Gastrocnemius medialis (tissue), 4 donors: ENCODE results near the gene ATXN7L1. TPM values are rescaled to one million over a fixed set of nuclear protein-coding genes. Genes with fewer than 3 reads are reported as not detected.

ENCODE experiments used
- ATAC-seq, 2 donors: fragments of 150-250 bp; one replicate each; pipeline ENCODE4 v1.9.1; 2016
- DNase-seq, 2 donors: peaks; one replicate each; pipeline ENCODE4 v3.0.0-alpha.2; 2019
- H3K27ac ChIP-seq, 4 donors: fragments of 200-600 bp; sonication (generic); 1 replicate in 1 of 4; 2 replicates in 3 of 4; pipeline ENCODE4 v1.5.1; 2016 to 2018; ENCODE audit warnings: mild to moderate bottlenecking in 2 of 4, moderate library complexity in 1 of 4
- H3K27me3 ChIP-seq, 3 donors: fragments of 200-600 bp; sonication (generic) in 2 of 3; 1 replicate in 1 of 3; 2 replicates in 2 of 3; pipeline versions ENCODE4 v1.5.1 to v1.6.0; 2016 to 2019; ENCODE audit warnings: mild to moderate bottlenecking in 1 of 3, moderate library complexity in 1 of 3
- H3K36me3 ChIP-seq, 2 donors: fragments of 200-600 bp; sonication (generic) in 1 of 2; one replicate each; pipeline ENCODE4 v1.5.1; 2017 to 2018
- H3K4me1 ChIP-seq, 2 donors: fragments of 200-600 bp; sonication (generic) in 1 of 2; one replicate each; pipeline ENCODE4 v1.5.1; 2016 to 2017; ENCODE audit warnings: mild to moderate bottlenecking in 2 of 2
- H3K4me3 ChIP-seq, 4 donors: fragments of 200-600 bp; sonication (generic) in 3 of 4; 1 replicate in 1 of 4; 2 replicates in 3 of 4; pipeline ENCODE4 v1.5.1; 2016 to 2019; ENCODE audit warnings: mild to moderate bottlenecking in 2 of 4
- H3K9me3 ChIP-seq, 3 donors: fragments of 200-600 bp; sonication (generic) in 2 of 3; 1 replicate in 1 of 3; 2 replicates in 2 of 3; pipeline ENCODE4 v1.5.1; 2016 to 2019
- POLR2A ChIP-seq, 2 donors: fragments of 450-650 bp; IDR thresholded peaks; one replicate each; pipeline ENCODE4 v1.6.1; 2017; ENCODE audit warnings: antibody characterized with exemption in 2 of 2, mild to moderate bottlenecking in 2 of 2, moderate library complexity in 2 of 2
- in situ Hi-C, 4 donors: fragments of 200-750 bp; cut with MboI; loops; one replicate each; pipeline versions ENCODE4 v1.15.0 to v1.8.0; 2017; ENCODE audit warnings: low sequenced_read_pairs in 4 of 4
- intact Hi-C: fragments of 100-400 bp; cut with DNase I; formaldehyde crosslinking; loops from one replicate; pipeline ENCODE4 v1.15.1; 2023; ENCODE audit warnings: low total_unique reads
- total RNA-seq, 4 donors: library from RNA; depleted of rRNA; stranded (reverse); fragments of >200 nt; gene quantifications; one replicate each; pipeline versions ENCODE4 v1.1.0 to v1.2.3, GENCODE V29; 2016
- TF ChIP-seq, protein P1 (sequence below), 5 experiments: fragments of 450-650 bp in 3 of 5; fragments of 200-600 bp in 2 of 5; sonication (generic) in 2 of 5; IDR thresholded peaks in 4 of 5; conservative IDR thresholded peaks in 1 of 5; 1 replicate in 4 of 5; 2 replicates in 1 of 5; pipeline ENCODE4 v1.5.1; 2016 to 2019; ENCODE audit warnings: antibody characterized with exemption in 5 of 5, mild to moderate bottlenecking in 3 of 5, moderate library complexity in 3 of 5

Gene ATXN7L1
- total RNA-seq, 4 donors from 2014 or later: 1.6 to 6.6 (median 4.8) TPM

DNA sequence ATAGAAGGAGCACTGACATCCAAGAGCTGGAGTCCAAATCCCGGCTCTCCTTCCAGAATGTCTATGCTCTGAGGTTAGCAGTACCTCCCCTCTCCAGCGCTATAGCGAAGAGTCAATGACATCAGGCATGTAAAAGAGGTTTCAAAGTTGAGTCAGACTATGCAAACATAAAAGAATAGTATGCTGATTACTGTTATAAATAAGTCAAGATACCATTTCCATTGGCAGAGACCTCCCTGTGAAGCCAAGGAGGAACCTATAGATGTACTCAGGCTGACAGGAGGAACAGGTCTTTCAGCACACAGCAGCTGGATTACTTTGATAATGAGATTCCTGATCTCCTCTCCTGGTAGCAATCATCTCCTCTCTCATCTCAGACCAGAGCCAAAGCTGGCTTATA lies 191.2 kb downstream of the ATXN7L1 start:
- ATAC-seq (no peak), DNase-seq (no peak)
- Histone ChIP-seq H3K4me3 (no peak overlapping the region), H3K27ac (no peak overlapping the region), H3K36me3 (no peaks in the 10 kb centered on the region), H3K9me3 (no peaks in the 10 kb centered on the region), H3K27me3 (no peaks in the 10 kb centered on the region), H3K4me1 (peaks cover 4 to 11% of the 10 kb centered on the region in 2 donors)
- in situ Hi-C loops (no loop called here), intact Hi-C loops (no loop called here)
- TF ChIP-seq, protein P1, sequence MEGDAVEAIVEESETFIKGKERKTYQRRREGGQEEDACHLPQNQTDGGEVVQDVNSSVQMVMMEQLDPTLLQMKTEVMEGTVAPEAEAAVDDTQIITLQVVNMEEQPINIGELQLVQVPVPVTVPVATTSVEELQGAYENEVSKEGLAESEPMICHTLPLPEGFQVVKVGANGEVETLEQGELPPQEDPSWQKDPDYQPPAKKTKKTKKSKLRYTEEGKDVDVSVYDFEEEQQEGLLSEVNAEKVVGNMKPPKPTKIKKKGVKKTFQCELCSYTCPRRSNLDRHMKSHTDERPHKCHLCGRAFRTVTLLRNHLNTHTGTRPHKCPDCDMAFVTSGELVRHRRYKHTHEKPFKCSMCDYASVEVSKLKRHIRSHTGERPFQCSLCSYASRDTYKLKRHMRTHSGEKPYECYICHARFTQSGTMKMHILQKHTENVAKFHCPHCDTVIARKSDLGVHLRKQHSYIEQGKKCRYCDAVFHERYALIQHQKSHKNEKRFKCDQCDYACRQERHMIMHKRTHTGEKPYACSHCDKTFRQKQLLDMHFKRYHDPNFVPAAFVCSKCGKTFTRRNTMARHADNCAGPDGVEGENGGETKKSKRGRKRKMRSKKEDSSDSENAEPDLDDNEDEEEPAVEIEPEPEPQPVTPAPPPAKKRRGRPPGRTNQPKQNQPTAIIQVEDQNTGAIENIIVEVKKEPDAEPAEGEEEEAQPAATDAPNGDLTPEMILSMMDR (IDR thresholded peaks at IDR 0.05 in 4 of 5, conservative IDR thresholded peaks at IDR 0.05 in 1 of 5): no peak
- no peak for TF ChIP-seq POLR2A (IDR thresholded peaks at IDR 0.05)

DNA sequence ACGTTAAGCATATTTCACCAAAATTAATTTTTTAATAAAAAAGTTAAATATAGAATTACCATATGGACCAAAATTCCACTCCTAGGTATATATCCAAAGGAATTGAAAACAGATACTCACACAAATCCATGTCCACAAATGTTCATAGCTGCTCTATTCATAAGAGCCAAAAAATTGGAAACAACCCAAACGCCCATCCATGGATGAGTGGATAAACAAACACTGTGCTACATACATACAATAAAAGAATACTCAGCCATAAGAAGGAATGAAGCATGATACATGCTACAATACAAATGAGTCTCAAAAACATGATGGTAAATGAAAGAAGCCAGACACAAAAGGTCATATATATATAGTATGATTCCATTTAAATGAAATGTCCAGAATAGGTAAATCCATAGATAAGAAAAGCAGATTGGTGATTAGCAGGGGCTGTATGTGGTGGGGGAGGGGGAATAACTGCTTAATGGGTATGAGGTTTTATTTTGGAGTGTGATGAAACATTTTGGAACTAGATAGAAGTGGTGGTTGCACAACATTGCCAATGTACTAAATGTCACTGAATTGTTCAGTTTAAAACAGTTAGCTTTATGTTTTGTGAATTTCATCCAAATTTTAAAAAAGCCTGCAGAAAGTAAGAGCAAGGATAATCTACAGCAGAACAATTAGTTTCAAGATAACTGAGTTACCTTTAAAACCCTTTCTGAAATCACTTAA lies 193.9 kb downstream of the ATXN7L1 start:
- H3K9me3 ChIP-seq: no peaks in the 10 kb centered on the region
- DNase-seq: no peak
- no peaks in the 10 kb centered on the region for H3K27me3 ChIP-seq
- H3K4me3 ChIP-seq: no peak overlapping the region
- TF ChIP-seq POLR2A (IDR thresholded peaks at IDR 0.05): no peak
- TF ChIP-seq, protein P1 (IDR thresholded peaks at IDR 0.05 in 4 of 5, conservative IDR thresholded peaks at IDR 0.05 in 1 of 5): no peak
- H3K36me3 ChIP-seq: no peaks in the 10 kb centered on the region
- intact Hi-C loops (no loop called here), in situ Hi-C loops (no loop called here)
- peaks cover 23 to 38% of the 10 kb centered on the region in 2 donors for H3K4me1 ChIP-seq
- H3K27ac ChIP-seq: no peak overlapping the region
- ATAC-seq: no peak

DNA sequence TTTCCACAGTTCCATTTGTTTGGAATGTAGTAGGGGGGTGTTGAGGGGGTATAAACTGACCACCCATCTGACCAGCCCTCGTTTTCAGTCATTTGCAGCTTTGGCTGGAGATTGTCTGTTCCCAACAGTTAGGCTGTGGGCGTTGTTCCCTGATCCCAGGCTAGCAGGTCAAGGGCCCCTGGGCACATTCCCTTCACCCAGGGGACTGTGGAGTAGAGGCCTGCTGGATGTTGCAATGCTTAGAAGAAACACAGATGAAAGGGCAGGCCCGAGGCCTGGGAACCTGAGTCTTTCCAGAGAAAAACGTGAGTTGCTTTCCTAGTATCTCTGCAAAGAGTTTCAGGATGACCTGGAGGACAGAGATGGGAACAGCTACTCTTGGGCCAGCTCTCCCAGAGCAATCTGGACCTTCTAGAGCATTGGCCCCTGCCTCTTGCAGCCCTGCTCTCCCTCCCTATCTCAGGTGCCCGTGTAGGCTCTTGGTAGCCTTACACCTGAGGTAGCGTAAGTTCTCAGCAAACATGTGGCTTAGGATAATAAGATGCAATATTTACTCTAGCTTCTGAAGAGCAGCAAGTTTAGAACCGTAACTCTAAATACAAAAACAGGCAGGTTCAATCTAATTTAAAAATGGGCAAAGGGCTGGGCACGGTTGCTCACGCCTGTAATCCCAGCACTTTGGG lies 195.8 kb downstream of the ATXN7L1 start:
- TF ChIP-seq POLR2A (IDR thresholded peaks at IDR 0.05): no peak
- TF ChIP-seq, protein P1 (IDR thresholded peaks at IDR 0.05 in 4 of 5, conservative IDR thresholded peaks at IDR 0.05 in 1 of 5): no peak
- Histone ChIP-seq H3K4me1 (peaks cover 34 to 50% of the 10 kb centered on the region in 2 donors), H3K9me3 (no peaks in the 10 kb centered on the region), H3K27ac (peak overlapping the region; percentile 29 to 83 (median 60)), H3K4me3 (no peak overlapping the region), H3K27me3 (no peaks in the 10 kb centered on the region), H3K36me3 (no peaks in the 10 kb centered on the region)
- intact Hi-C loops (no loop called here), in situ Hi-C loops (no loop called here)
- DNase-seq (peak; percentile 15 to 43), ATAC-seq (peak in 1 of 2 donors; percentile 17)

DNA sequence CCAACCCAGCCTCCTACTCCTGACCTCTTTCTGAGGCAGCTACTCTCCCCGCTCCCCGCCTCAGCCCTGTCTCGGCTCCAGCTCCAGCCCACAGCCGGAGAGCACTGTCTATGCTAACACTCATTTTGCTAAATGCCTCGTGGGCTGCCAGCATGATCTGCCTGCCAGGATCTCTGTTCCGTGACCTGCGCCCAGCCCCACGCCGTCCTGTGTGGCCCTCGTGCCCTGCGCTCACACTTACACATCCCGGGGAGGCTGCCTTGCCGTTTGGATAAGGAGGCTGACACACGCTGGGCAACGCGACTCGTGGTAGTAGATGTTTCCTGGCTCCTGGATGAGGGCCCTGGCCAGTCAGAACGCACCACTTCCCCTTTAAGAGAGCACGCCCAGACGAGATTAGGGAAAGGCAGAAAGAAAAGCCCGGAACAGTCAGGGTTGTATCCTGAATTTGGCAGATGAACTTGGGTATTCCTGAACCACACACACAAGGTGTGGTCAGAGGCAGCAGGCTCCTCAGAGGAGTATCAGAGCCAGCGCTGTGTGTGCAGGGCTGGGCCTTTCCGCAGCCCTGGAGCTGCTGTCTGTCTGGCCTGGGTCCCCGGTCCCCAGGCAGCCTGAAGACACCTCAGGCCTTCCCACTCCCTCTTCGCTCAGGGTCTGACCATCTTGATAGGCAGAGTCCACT lies 197.4 kb downstream of the ATXN7L1 start:
- Histone ChIP-seq H3K9me3 (no peaks in the 10 kb centered on the region), H3K4me3 (peak overlapping the region; percentile 39 to 60 (median 50)), H3K27me3 (no peaks in the 10 kb centered on the region), H3K27ac (peak overlapping the region; percentile 59 to 83 (median 74)), H3K36me3 (no peaks in the 10 kb centered on the region), H3K4me1 (peaks cover 43 to 63% of the 10 kb centered on the region in 2 donors)
- peak; percentile 75 to 81 for DNase-seq
- TF ChIP-seq, protein P1 (IDR thresholded peaks at IDR 0.05 in 4 of 5, conservative IDR thresholded peaks at IDR 0.05 in 1 of 5): no peak
- peak; percentile 29 to 53 for TF ChIP-seq POLR2A (IDR thresholded peaks at IDR 0.05)
- in situ Hi-C loops (no loop called here), intact Hi-C loops (loop anchor here (5.0 to 10.0 kb wide), 2 partner anchors 154 to 603 kb away; partner anchors contain the start of genes NAMPT and PUS7)
- peak; percentile 82 to 91 for ATAC-seq
